ENCODE results near the gene IQCM.
A peak's percentile ranks its signal among the peaks of the same experiment; 100 is the strongest.
"Not testable (repeated sequence)": the region's sequence is repeated elsewhere in the genome, so short reads cannot be mapped to it uniquely, and the experiment has no call there.

Gene IQCM

GRCh38 chr4:149426461-149426860 is 389.2 kb downstream of the IQCM start:
- no peak for DNase-seq

GRCh38 chr4:149409555-149409962 is 406.1 kb downstream of the IQCM start:
- no peak for DNase-seq

- no peak for DNase-seq
Measured at GRCh38 chr4:149409146-149409545, 406.5 kb downstream of the IQCM start.

GRCh38 chr4:149404143-149404542 is 411.5 kb downstream of the IQCM start:
- no peak for DNase-seq

- DNase-seq = no peak
Measured at GRCh38 chr4:149403081-149403480, 412.6 kb downstream of the IQCM start.

- no peak for DNase-seq
Measured at GRCh38 chr4:149398993-149399392, 416.6 kb downstream of the IQCM start.

GRCh38 chr4:149370785-149371420 is 444.7 kb downstream of the IQCM start:
- peak; percentile 18 for DNase-seq

- no peak for DNase-seq
Measured at GRCh38 chr4:149370002-149370401, 445.6 kb downstream of the IQCM start.

GRCh38 chr4:149353241-149353640 is 462.4 kb downstream of the IQCM start:
- no peak for DNase-seq

GRCh38 chr4:149349541-149349940 is 466.1 kb downstream of the IQCM start:
- DNase-seq = no peak

GRCh38 chr4:149347139-149347538 is 468.5 kb downstream of the IQCM start:
- no peak for DNase-seq

- DNase-seq = no peak
Measured at GRCh38 chr4:149345424-149345823, 470.2 kb downstream of the IQCM start.

GRCh38 chr4:149344436-149344835 is 471.2 kb downstream of the IQCM start:
- no peak for DNase-seq

- no peak for DNase-seq
Measured at GRCh38 chr4:149343614-149344013, 472.0 kb downstream of the IQCM start.

GRCh38 chr4:149341117-149341516 is 474.5 kb downstream of the IQCM start:
- DNase-seq = not testable (repeated sequence)

- no peak for DNase-seq
Measured at GRCh38 chr4:149328161-149328560, 487.5 kb downstream of the IQCM start.

GRCh38 chr4:149322203-149322602 is 493.4 kb downstream of the IQCM start:
- DNase-seq = no peak

GRCh38 chr4:149321438-149321837 is 494.2 kb downstream of the IQCM start:
- DNase-seq = no peak

- DNase-seq = no peak
Measured at GRCh38 chr4:149311076-149311475, 504.6 kb downstream of the IQCM start.

- no peak for DNase-seq
Measured at GRCh38 chr4:149306537-149306936, 509.1 kb downstream of the IQCM start.

Measured in NCI-H748 treated with DMSO at 0.1 percent for 48 hours (cell line).